Heart left ventricle (tissue), 16 donors: ENCODE measurements around the gene PCYT2. TPM values are rescaled to one million over a fixed set of nuclear protein-coding genes. Genes with fewer than 3 reads are reported as not detected.

Experiments used
- ATAC-seq, 4 donors: fragments of 200-7000 bp; cut with Tn5 transposase; one replicate each; pipeline ENCODE4 v1.9.1; 2020 to 2022; ENCODE audit warnings: moderate library complexity in 4 of 4, mild to moderate bottlenecking in 3 of 4, moderate number of reproducible peaks in 1 of 4
- DNase-seq, 5 donors: peaks; one replicate each; pipeline ENCODE4 v3.0.0-alpha.2; 2020
- H3K27ac ChIP-seq, 12 donors: fragments of 200-600 bp; sonication (generic) in 4 of 12; one replicate each; pipeline versions ENCODE4 v1.5.0 to v1.8.0; 2016 to 2022; ENCODE audit warnings: mild to moderate bottlenecking in 2 of 12
- H3K27me3 ChIP-seq, 9 donors: fragments of 200-600 bp; sonication (generic) in 2 of 9; one replicate each; pipeline versions ENCODE4 v1.5.1 to v1.8.0; 2016 to 2022; ENCODE audit warnings: mild to moderate bottlenecking in 3 of 9
- H3K36me3 ChIP-seq, 9 donors: fragments of 200-600 bp; sonication (generic) in 2 of 9; one replicate each; pipeline versions ENCODE4 v1.5.0 to v1.8.0; 2018 to 2022; ENCODE audit warnings: mild to moderate bottlenecking in 2 of 9
- H3K4me1 ChIP-seq, 12 donors: fragments of 200-600 bp; sonication (generic) in 4 of 12; one replicate each; pipeline versions ENCODE4 v1.5.0 to v1.8.0; 2016 to 2022; ENCODE audit warnings: mild to moderate bottlenecking in 3 of 12
- H3K4me3 ChIP-seq, 12 donors: fragments of 200-600 bp; sonication (generic) in 4 of 12; one replicate each; pipeline versions ENCODE4 v1.5.0 to v1.8.0; 2017 to 2022; ENCODE audit warnings: mild to moderate bottlenecking in 9 of 12, moderate library complexity in 4 of 12
- H3K9me3 ChIP-seq, 12 donors: fragments of 200-600 bp; sonication (generic) in 4 of 12; one replicate each; pipeline versions ENCODE4 v1.5.0 to v1.8.0; 2016 to 2022; ENCODE audit warnings: mild to moderate bottlenecking in 1 of 12
- POLR2A ChIP-seq, 2 donors: fragments of 450-650 bp; IDR thresholded peaks; one replicate each; pipeline ENCODE4 v1.6.1; 2017; ENCODE audit warnings: antibody characterized with exemption in 2 of 2, mild to moderate bottlenecking in 2 of 2, moderate library complexity in 2 of 2
- WGBS, 4 donors: extraction: QIAGEN DNeasy Blood & Tissue Kit in 2 of 4; methylation state at CpG; one replicate each; pipeline versions ENCODE4 v1.1.5 to v1.1.7; 2013 to 2018; 5-methylcytosine and 5-hydroxymethylcytosine counted together
- intact Hi-C, 10 donors: fragments of 100-400 bp; cut with DNase I; formaldehyde crosslinking; loops; one replicate each; pipeline versions ENCODE4 v1.11.1 to v1.14.2; 2022
- polyA plus RNA-seq, 2 donors: library from polyadenylated mRNA; stranded (reverse); fragments of 200-250 nt; gene quantifications; one replicate each; pipeline ENCODE4 v1.2.3, GENCODE V29; 2013
- total RNA-seq, 9 donors: library from RNA; depleted of rRNA in 2 of 9; stranded (reverse); fragments of >200 nt in 2 of 9; fragmentation: NEBNext Ultra II Directional in 3 of 9; extraction: Animal tissue kit (Norgen Biotek cat#: 25700) in 3 of 9; gene quantifications; one replicate each; pipeline versions ENCODE4 v1.1.0 to v1.2.4, GENCODE V29; 2016 to 2023
- TF ChIP-seq, protein P1 (sequence below), 12 donors: fragments of 200-600 bp; sonication (generic) in 4 of 12; IDR thresholded peaks; one replicate each; pipeline versions ENCODE4 v1.5.0 to v1.8.0; 2018 to 2022; ENCODE audit warnings: antibody characterized with exemption in 12 of 12, mild to moderate bottlenecking in 5 of 12
- donor health status: ischemic (EF 13 %, LVEDD 7.1; RV severe dilation, severe dysfunction).
- donor health status: healthy with polysubstance abuse.
- donor health status: DM: no; HTN: yes; CAD: no.
- donor health status: DM: no; HTN: no; CAD: no.
- donor health status: ischemic (EF 25% LVEDD 6.9; RV normal size, moderate dysfunction).
- donor health status: ischemic (EF 25% LVEDD 5.7; RV mildly dilated, moderate dysfunction).
- donor health status: healthy.
- donor health status: DM: yes; HTN: yes; CAD: no.
- donor health status: ischemic (EF 35%, LVEDD 5.7; RV mildly dilated, moderate dysfunction).
- donor health status: nonischemic (EF 11% LVEDD 7.7; RV severe dilation, severe dysfunction).
- donor health status: DM: yes; HTN: yes; CAD: no.
- donor health status: PGD.
- donor health status: ischemic (EF 29% LVEDD 5.4; RV normal size, mild dysfunction).
- donor health status: nonischemic (EF 23%, LVEDD 6.1; RV moderate dilation, normal function).

Gene PCYT2
- total and polyA plus RNA-seq, 11 donors: 28.8 to 85.5 (median 49.7) TPM

DNA sequence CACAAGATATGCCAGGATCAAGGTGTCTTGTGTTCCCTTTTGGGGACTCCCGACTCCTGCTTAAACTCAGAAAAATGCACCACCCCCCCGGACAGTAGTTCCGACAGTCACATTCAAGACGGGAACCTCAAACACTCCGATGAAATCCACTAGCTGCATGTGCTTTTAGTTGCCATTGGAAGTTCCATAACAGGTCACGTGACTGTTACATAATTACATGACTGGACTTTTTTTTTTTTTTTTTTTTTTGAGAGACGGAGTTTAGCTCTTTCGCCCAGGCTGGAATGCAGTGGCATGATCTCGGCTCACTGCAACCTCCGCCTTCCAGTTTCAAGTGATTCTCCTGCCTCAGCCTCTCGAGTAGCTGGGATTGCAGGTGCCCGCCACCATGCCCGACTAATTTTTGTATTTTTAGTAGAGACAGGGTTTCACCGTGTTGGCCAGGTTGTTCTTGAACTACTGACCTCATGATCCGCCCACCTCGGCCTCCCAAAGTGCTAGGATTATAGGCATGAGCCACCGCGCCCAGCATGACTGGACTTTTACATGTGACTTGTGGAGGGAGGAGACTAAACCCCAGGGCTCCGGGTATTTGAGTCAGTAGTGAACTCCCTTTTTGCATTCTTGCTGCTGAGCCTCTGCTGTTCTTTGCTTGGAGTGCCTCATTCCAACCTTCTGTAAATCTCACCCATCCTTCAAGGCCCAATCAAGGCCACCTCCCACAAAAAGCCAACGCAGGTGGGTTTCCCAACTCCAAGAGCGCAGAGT, 5.2 kb upstream of the PCYT2 start:
- DNase-seq (no peak), ATAC-seq (no peak)
- Histone ChIP-seq H3K36me3 (peaks cover 0 to 67% (median 52%) of the 10 kb centered on the region in 9 donors), H3K4me1 (peaks cover 0 to 60% (median 23%) of the 10 kb centered on the region in 12 donors), H3K4me3 (peak overlapping the region in 7 of 12 donors; percentile 58 to 94 (median 84)), H3K9me3 (no peaks in the 10 kb centered on the region), H3K27ac (no peak overlapping the region), H3K27me3 (no peaks in the 10 kb centered on the region)
- WGBS, 4 donors: 79 to 85% (median 82%) methylated on average over 21 of the region's 21 CpGs
- intact Hi-C loops: no loop called here
- TF ChIP-seq, protein P1, sequence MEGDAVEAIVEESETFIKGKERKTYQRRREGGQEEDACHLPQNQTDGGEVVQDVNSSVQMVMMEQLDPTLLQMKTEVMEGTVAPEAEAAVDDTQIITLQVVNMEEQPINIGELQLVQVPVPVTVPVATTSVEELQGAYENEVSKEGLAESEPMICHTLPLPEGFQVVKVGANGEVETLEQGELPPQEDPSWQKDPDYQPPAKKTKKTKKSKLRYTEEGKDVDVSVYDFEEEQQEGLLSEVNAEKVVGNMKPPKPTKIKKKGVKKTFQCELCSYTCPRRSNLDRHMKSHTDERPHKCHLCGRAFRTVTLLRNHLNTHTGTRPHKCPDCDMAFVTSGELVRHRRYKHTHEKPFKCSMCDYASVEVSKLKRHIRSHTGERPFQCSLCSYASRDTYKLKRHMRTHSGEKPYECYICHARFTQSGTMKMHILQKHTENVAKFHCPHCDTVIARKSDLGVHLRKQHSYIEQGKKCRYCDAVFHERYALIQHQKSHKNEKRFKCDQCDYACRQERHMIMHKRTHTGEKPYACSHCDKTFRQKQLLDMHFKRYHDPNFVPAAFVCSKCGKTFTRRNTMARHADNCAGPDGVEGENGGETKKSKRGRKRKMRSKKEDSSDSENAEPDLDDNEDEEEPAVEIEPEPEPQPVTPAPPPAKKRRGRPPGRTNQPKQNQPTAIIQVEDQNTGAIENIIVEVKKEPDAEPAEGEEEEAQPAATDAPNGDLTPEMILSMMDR (IDR thresholded peaks at IDR 0.05): no peak
- TF ChIP-seq POLR2A (IDR thresholded peaks at IDR 0.05): no peak

DNA sequence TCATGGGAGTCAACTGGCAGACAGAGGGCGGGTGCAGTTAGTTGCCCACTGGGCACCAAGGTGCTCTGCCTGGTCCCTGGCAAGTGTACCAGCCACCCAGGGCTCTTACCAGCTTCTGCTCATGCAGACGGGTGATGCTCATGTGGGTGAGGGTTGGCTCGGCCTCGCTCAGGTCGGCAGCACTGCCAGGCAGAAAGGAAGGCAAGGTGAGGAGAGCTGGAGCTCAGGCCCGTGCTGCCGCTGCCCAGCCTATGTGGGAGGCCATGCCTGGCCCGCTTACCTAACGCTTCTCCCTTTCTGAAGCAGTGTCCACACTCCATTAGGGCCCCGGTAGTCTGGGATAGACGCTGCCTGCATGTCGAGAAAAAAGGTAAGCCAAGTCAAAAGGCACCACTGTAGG, 4.1 kb upstream of the PCYT2 start:
- no peak for ATAC-seq
- Histone ChIP-seq H3K36me3 (peaks cover 0 to 56% (median 46%) of the 10 kb centered on the region in 9 donors), H3K27me3 (no peaks in the 10 kb centered on the region), H3K9me3 (no peaks in the 10 kb centered on the region), H3K4me1 (peaks cover 4 to 53% (median 25%) of the 10 kb centered on the region in 12 donors), H3K27ac (no peak overlapping the region), H3K4me3 (no peak overlapping the region)
- DNase-seq: no peak
- WGBS, 4 donors: 87 to 93% (median 92%) methylated on average over 10 to 12 of the region's 12 CpGs
- intact Hi-C loops: no loop called here
- no peak for TF ChIP-seq POLR2A (IDR thresholded peaks at IDR 0.05)

DNA sequence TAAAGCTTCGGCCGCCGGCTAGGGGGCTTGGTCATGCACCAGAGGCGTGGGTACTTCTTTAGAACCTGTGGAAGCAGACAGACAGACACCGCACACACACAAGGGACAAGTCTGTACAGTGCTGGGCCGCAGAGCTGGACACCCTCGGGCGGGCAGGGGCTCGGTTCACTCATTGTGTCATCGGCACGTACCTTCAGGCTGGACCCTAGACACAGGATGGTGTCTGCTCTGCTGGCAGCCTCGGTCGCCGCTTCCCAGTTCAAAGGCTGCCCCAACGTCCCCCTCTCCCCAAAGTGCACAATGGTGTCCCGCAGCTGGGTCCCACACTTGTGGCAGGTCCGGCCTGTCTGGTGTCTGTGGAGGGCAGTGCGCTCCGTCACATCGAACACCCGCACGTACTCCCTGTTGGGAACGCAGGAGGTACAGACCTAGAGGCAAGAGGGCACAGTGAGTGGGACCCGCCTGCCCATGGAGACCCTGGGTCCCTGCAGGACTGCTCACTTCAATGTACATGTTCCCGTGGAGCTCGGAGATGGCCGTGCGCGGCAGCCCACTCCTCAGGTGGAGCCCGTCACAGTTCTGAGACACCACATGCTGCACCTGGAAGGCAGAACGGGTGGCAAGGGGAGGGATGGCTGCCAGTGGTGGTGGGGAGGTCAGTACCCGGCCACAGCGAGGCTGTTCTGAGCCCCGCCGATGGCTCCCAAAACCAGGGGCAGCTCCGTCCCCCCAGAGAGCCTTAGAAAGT, 3.1 kb upstream of the PCYT2 start:
- Histone ChIP-seq H3K4me3 (no peak overlapping the region), H3K4me1 (peaks cover 5 to 56% (median 33%) of the 10 kb centered on the region in 12 donors), H3K27ac (no peak overlapping the region), H3K36me3 (peaks cover 0 to 48% (median 36%) of the 10 kb centered on the region in 9 donors), H3K9me3 (no peaks in the 10 kb centered on the region), H3K27me3 (no peaks in the 10 kb centered on the region)
- intact Hi-C loops: no loop called here
- no peak for ATAC-seq
- WGBS, 4 donors: 95 to 100% (median 97%) methylated on average over 3 to 36 of the region's 36 CpGs
- TF ChIP-seq POLR2A (IDR thresholded peaks at IDR 0.05): no peak
- TF ChIP-seq, protein P1 (IDR thresholded peaks at IDR 0.05): no peak
- DNase-seq: no peak

DNA sequence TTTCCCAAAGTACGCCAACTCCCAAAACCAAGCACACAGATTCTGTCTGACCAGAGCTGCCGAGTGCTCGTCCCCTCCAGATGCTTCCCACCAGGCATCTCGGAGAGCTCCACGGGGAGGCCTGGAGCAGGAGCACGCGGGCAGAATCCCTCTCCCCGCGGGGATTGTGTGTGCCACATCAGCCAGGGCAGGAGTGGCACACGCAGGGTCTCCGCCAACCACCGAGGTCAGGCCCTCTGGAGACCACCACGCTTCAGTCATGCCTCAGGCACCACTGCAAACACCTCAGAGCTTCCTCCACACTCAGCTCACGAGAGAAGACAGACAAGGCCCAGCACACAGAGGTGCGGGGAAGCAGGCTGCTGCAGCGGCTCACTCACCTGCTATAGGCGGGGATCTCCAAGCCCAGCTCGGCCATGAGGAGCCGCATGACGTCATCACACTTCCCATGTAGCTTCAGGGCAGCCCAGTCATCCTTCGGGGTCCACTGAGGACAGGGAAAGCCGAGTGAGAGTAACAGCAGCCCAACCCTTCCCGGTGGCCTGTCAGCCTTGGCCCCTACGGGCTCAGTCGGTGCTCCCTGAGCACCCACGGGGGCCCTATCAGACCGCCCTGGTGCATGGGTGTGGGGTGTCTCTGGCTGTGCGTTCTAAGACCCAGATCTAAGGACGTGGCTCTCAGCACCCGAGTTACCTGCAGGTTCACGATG, 2.3 kb upstream of the PCYT2 start:
- peaks cover 0 to 47% (median 35%) of the 10 kb centered on the region in 9 donors for H3K36me3 ChIP-seq
- H3K4me1 ChIP-seq: peaks cover 5 to 49% (median 33%) of the 10 kb centered on the region in 12 donors
- ATAC-seq (no peak), DNase-seq (no peak)
- no peaks in the 10 kb centered on the region for H3K27me3 ChIP-seq
- H3K4me3 ChIP-seq: no peak overlapping the region
- WGBS, 4 donors: 92 to 95% (median 95%) methylated on average over 15 to 31 of the region's 31 CpGs
- intact Hi-C loops: no loop called here
- H3K9me3 ChIP-seq: no peaks in the 10 kb centered on the region
- no peak overlapping the region for H3K27ac ChIP-seq
- TF ChIP-seq, protein P1 (IDR thresholded peaks at IDR 0.05): no peak
- no peak for TF ChIP-seq POLR2A (IDR thresholded peaks at IDR 0.05)
